Right cardiac atrium (tissue), 5 donors: ENCODE measurements around the gene GTF3C5. TPM values are rescaled to one million over a fixed set of nuclear protein-coding genes. Genes with fewer than 3 reads are reported as not detected.
"Not testable (repeated sequence)": the region's sequence is repeated elsewhere in the genome, so short reads cannot be mapped to it uniquely, and the experiment has no call there.

ENCODE experiments used
- ATAC-seq, 2 donors: fragments of 200-7000 bp; cut with Tn5 transposase; one replicate each; pipeline versions ENCODE4 v1.8.0 to v1.9.1; 2020; ENCODE audit warnings: moderate library complexity in 2 of 2, mild to moderate bottlenecking in 1 of 2
- DNase-seq, 3 donors: peaks; one replicate each; pipeline ENCODE4 v3.0.0-alpha.2; 2020
- H3K27ac ChIP-seq: one replicate; pipeline ENCODE4 v1.5.1; 2013; ENCODE audit warnings: mild to moderate bottlenecking, low read length, control low read depth, moderate library complexity
- H3K27me3 ChIP-seq: one replicate; pipeline ENCODE4 v1.6.1; 2013; ENCODE audit not compliant: control insufficient read depth, insufficient read depth
- H3K4me1 ChIP-seq: one replicate; pipeline ENCODE4 v1.6.1; 2013; ENCODE audit warnings: low read length; ENCODE audit not compliant: control insufficient read depth, insufficient read depth
- H3K4me3 ChIP-seq: one replicate; pipeline ENCODE4 v1.5.1; 2013; ENCODE audit warnings: low read length, control low read depth
- H3K9me3 ChIP-seq: one replicate; pipeline ENCODE4 v1.6.1; 2013; ENCODE audit warnings: low read length; ENCODE audit not compliant: control insufficient read depth
- WGBS: extraction: QIAGEN DNeasy Blood & Tissue Kit; methylation state at CpG from one replicate; pipeline ENCODE4 v1.1.7; 2013; 5-methylcytosine and 5-hydroxymethylcytosine counted together
- intact Hi-C, 4 donors: fragments of 100-400 bp; cut with DNase I; formaldehyde crosslinking; loops; one replicate each; pipeline versions ENCODE4 v1.11.0 to v1.14.0; 2022 to 2023
- polyA plus RNA-seq: library from polyadenylated mRNA; stranded (reverse); fragments of 200-250 nt; gene quantifications from one replicate; pipeline ENCODE4 v1.2.3, GENCODE V29; 2013
- total RNA-seq, 4 donors: library from RNA; stranded (reverse); fragmentation: NEBNext Ultra II Directional; extraction: Animal tissue kit (Norgen Biotek cat#: 25700); gene quantifications; one replicate each; pipeline ENCODE4 v1.2.1, GENCODE V29; 2021
- donor health status: healthy with polysubstance abuse.
- donor health status: DM: no; HTN: yes; CAD: no.
- donor health status: DM: no; HTN: no; CAD: no.
- donor health status: DM: no; HTN: yes; CAD: no; lungs with severe emphysema.
- donor health status: DM: yes; HTN: yes; CAD: no.

Gene GTF3C5
- total and polyA plus RNA-seq, 5 donors: 28.9 to 41.1 (median 33.0) TPM

GRCh38 chr9:132989014-132989310 is 41.8 kb upstream of the GTF3C5 start:
- intact Hi-C loops: no loop called here
- H3K27ac ChIP-seq: no peak overlapping the region
- H3K4me3 ChIP-seq: no peak overlapping the region
- no peaks in the 10 kb centered on the region for H3K9me3 ChIP-seq
- 92% methylated on average over 13 of the region's 13 CpGs for WGBS
- H3K4me1 ChIP-seq: no peaks in the 10 kb centered on the region
- H3K27me3 ChIP-seq: no peaks in the 10 kb centered on the region
- DNase-seq (no peak), ATAC-seq (no peak)

GRCh38 chr9:132989414-132989996 is 41.3 kb upstream of the GTF3C5 start:
- Histone ChIP-seq H3K27ac (no peak overlapping the region), H3K27me3 (no peaks in the 10 kb centered on the region), H3K9me3 (no peaks in the 10 kb centered on the region), H3K4me3 (no peak overlapping the region), H3K4me1 (no peaks in the 10 kb centered on the region)
- DNase-seq (no peak), ATAC-seq (no peak)
- intact Hi-C loops: no loop called here
- 88% methylated on average over 23 of the region's 23 CpGs for WGBS

DNA sequence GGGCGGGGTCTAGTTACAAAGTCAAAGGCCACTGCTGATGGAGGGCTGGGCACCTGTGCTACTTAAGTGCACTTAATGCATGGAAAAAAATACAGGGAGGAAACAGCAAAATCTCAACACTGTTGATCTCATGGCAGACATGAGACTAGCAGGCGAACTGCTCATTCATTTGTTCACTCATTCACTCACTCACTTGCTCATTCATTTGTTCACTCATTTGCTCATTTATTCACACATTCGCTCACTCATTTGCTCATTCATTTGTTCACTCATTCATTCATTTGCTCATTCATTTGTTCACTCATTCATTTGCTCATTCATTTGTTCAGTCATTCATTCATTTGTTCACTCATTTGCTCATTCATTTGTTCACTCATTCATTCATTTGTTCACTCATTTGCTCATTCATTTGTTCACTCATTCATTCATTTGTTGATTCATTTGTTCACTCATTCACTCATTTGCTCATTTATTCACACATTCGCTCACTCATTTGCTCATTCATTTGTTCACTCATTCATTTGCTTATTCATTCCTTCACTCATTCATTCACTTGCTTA is 40.7 kb upstream of the GTF3C5 start:
- H3K9me3 ChIP-seq, intact Hi-C loops, ATAC-seq, H3K4me3 ChIP-seq, H3K4me1 ChIP-seq, H3K27me3 ChIP-seq, H3K27ac ChIP-seq, DNase-seq: not testable (repeated sequence)
- WGBS: 73% methylated on average over 4 of the region's 4 CpGs

DNA sequence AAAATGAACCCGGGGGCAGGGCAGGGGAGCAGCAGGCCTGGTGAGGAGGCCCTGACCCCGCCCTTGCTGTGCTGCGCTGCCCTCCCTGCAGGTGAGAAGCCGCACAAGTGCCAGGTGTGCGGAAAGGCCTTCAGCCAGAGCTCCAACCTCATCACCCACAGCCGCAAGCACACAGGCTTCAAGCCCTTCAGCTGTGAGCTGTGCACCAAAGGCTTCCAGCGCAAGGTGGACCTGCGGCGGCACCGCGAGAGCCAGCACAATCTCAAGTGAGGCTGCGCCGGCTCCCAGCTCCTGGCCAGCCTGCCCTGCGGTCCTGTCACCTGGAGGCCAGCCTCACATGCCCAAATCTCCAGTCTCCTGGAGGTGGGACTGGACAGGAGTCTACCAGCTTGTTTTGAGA is 40.0 kb upstream of the GTF3C5 start:
- Histone ChIP-seq H3K27me3 (no peaks in the 10 kb centered on the region), H3K4me1 (no peaks in the 10 kb centered on the region), H3K27ac (no peak overlapping the region), H3K4me3 (no peak overlapping the region), H3K9me3 (no peaks in the 10 kb centered on the region)
- DNase-seq: no peak
- intact Hi-C loops: no loop called here
- WGBS: 92% methylated on average over 14 of the region's 14 CpGs
- ATAC-seq: no peak

DNA sequence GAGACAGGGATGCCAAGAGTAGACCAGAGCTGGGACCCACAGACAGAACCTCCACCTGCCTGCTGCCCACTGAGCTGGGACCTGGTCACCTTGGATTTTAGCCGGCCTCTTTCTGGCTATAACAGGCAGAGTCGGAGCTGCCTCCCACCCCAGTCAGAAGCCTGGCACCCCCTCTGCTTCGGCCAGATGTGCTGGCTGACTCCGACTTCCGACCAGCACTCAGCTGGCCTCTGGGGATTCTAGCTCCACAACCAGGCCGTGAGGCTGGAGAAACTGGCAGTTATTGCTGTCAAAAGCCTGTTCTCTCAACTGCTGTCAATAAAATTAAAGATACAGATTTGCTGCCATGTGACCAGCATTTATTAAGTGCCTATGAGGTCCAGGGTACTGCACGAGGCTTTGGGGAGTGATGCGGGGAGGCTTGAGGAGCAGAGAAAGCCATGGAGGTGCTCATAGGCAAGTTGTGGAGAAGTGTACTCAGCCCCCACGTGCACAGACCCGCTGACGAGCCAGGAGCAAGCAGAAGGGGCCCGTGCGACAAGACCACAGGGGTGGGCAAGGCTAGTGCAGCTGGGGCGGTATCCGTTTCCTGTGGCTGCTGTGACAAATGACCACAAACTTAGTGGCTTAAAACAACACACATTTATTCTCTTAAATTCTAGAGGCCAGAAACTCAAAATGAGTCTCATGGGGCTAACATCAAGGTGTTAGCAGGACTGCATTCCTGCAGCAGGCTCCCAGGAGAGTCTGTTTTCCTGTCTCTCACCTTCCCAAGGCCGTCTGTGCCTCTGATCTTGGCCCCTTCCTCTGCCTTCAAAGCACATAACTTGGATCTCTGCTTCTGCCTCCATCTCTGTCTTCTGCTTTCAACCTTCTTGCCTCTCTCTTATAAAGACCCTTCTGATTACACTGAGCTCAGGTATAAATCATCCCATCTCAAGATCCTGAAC is 39.2 kb upstream of the GTF3C5 start:
- H3K4me1 ChIP-seq: no peaks in the 10 kb centered on the region
- H3K9me3 ChIP-seq: no peaks in the 10 kb centered on the region
- 38% methylated on average over 16 of the region's 16 CpGs for WGBS
- H3K4me3 ChIP-seq: no peak overlapping the region
- no peak overlapping the region for H3K27ac ChIP-seq
- DNase-seq: no peak
- no peaks in the 10 kb centered on the region for H3K27me3 ChIP-seq
- intact Hi-C loops: no loop called here
- ATAC-seq: no peak

- Histone ChIP-seq H3K9me3 (no peaks in the 10 kb centered on the region), H3K4me1 (no peaks in the 10 kb centered on the region), H3K27me3 (no peaks in the 10 kb centered on the region), H3K27ac (no peak overlapping the region), H3K4me3 (no peak overlapping the region)
- WGBS: 67% methylated on average over 14 of the region's 14 CpGs
- DNase-seq: no peak
- intact Hi-C loops: no loop called here
- ATAC-seq: no peak
Measured at GRCh38 chr9:132993511-132993939, 37.3 kb upstream of the GTF3C5 start.

GRCh38 chr9:132994410-132995120 is 36.2 kb upstream of the GTF3C5 start:
- no peaks in the 10 kb centered on the region for H3K27me3 ChIP-seq
- intact Hi-C loops: no loop called here
- H3K9me3 ChIP-seq: no peaks in the 10 kb centered on the region
- no peak overlapping the region for H3K27ac ChIP-seq
- DNase-seq (no peak), ATAC-seq (peak in 1 of 2 donors; percentile 5)
- H3K4me3 ChIP-seq: no peak overlapping the region
- H3K4me1 ChIP-seq: no peaks in the 10 kb centered on the region
- WGBS: 33% methylated on average over 13 of the region's 13 CpGs

- H3K9me3 ChIP-seq: no peaks in the 10 kb centered on the region
- no peak overlapping the region for H3K4me3 ChIP-seq
- WGBS: 93% methylated on average over 6 of the region's 6 CpGs
- H3K4me1 ChIP-seq: no peaks in the 10 kb centered on the region
- DNase-seq (no peak), ATAC-seq (no peak)
- intact Hi-C loops: no loop called here
- H3K27ac ChIP-seq: no peak overlapping the region
- H3K27me3 ChIP-seq: no peaks in the 10 kb centered on the region
Measured at GRCh38 chr9:132995121-132995420, 35.7 kb upstream of the GTF3C5 start.

DNA sequence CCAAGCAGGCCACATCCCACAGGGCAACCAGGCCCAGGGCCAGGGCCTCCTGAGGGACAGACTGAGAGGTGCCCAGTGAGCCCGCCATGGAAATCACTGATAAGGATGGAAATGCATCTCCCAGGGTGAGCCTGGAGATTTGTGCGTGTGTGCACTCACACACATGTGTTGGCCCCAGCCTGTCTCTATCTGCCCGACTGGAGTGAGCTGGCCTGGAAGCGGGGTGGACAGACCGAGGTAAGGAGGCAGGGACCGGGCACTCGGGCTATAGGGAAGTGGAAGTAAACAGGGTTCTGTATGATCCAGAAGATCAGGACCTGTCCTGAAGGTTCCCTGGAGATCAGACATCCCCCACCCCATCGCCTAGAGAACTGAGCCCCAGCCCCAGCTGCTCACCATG is 34.9 kb upstream of the GTF3C5 start:
- 75% methylated on average over 8 of the region's 8 CpGs for WGBS
- no peak for ATAC-seq

DNA sequence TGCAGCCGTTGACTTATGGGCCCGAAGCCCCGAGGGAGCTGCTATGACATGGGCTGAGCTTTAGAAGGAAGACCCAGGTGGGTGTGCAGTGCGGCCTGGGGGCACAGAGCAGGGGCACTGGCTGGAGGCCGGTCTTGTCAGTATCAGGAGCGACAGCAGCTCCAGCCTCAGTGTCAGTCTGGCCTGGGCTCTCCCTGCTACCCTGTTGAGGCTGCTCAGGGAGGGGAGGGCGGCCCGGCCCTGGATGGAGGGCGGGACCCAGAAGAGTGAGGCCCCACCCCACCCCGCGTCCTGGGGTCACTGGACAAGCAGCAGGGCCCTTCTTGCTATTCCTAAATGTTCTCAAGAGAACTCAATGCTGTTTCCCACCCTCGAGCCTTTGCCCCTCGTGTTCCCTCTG is 34.3 kb upstream of the GTF3C5 start:
- ATAC-seq: peak in 1 of 2 donors; percentile 21
- H3K4me3 ChIP-seq: no peak overlapping the region
- H3K27me3 ChIP-seq: no peaks in the 10 kb centered on the region
- intact Hi-C loops: no loop called here
- H3K4me1 ChIP-seq: no peaks in the 10 kb centered on the region
- H3K9me3 ChIP-seq: no peaks in the 10 kb centered on the region
- WGBS: 74% methylated on average over 13 of the region's 13 CpGs
- DNase-seq: no peak
- no peak overlapping the region for H3K27ac ChIP-seq

More for the DNA sequence above, 34.9 kb upstream of the GTF3C5 start:
- H3K4me3 ChIP-seq: no peak overlapping the region
- no peaks in the 10 kb centered on the region for H3K4me1 ChIP-seq
- H3K27me3 ChIP-seq: no peaks in the 10 kb centered on the region
- no peaks in the 10 kb centered on the region for H3K9me3 ChIP-seq
- H3K27ac ChIP-seq: no peak overlapping the region
- intact Hi-C loops: no loop called here
- DNase-seq: no peak

GRCh38 chr9:132997591-132997990 is 33.2 kb upstream of the GTF3C5 start:
- H3K4me1 ChIP-seq: no peaks in the 10 kb centered on the region
- no peak for DNase-seq

More at GRCh38 chr9:132997591-132997990, 33.2 kb upstream of the GTF3C5 start:
- H3K27ac ChIP-seq: no peak overlapping the region
- no peaks in the 10 kb centered on the region for H3K27me3 ChIP-seq
- intact Hi-C loops: no loop called here
- no peak for ATAC-seq
- WGBS: 45% methylated on average over 4 of the region's 4 CpGs
- H3K9me3 ChIP-seq: no peaks in the 10 kb centered on the region
- no peak overlapping the region for H3K4me3 ChIP-seq
